ENCODE data around the gene LTBP1. TPM values are rescaled to one million over a fixed set of nuclear protein-coding genes. Genes with fewer than 3 reads are reported as not detected.
A peak's percentile ranks its signal among the peaks of the same experiment; 100 is the strongest.

The LTBP1 gene
- polyA plus RNA-seq, 4 donors: 62.8 to 133 (median 94.1) TPM

GRCh38 chr2:33106115-33106514 is 159.4 kb downstream of the LTBP1 start:
- no peak for DNase-seq (ENCODE audit: low read depth in 4 of 4, low spot score in 3 of 4)

DNA sequence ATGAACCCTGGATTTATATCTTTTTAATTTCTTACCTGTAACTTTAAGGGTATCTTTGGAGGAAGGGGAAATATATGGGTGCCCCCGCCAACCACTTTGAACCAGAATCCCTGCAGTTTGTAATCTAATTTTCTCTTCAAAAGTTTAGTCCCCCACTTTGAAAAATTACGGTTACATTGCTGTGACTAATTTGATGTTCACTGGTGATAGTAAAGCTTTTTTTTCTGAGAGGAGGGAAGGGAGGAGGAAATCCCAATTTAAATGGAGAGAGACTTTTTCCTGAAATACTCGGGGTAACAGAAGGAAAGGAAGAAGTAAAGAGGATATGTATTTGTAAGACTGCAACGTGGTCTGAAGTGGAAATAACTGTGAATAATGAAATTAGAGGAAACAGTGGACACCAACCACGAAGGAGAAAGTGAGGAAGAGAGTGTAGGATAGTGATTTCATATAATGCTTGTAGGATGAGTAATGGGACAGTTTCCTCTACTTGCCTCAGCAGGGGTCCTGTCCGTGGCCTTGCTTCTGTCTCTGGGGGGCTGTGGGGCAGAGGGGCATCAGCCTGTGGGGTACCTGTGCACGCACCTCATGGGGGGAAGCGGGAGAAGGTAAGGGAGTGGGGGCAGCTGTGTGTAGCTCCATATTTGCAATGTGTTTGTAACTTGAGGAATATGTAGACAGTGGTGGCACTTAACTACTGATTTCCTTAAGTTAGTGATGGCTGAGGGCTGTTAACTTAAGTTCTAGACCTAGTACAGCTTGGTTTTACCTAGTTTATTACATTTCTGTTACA is 161.1 kb downstream of the LTBP1 start:
- no peak for DNase-seq (ENCODE audit: low read depth in 4 of 4, low spot score in 3 of 4)

GRCh38 chr2:33108483-33109443 is 162.0 kb downstream of the LTBP1 start:
- DNase-seq (ENCODE audit: low read depth in 4 of 4, low spot score in 3 of 4): peak in 2 of 4 donors; percentile 29 to 57

GRCh38 chr2:33110461-33110860 is 163.7 kb downstream of the LTBP1 start:
- DNase-seq (ENCODE audit: low read depth in 4 of 4, low spot score in 3 of 4): no peak

GRCh38 chr2:33111002-33111446 is 164.3 kb downstream of the LTBP1 start:
- no peak for DNase-seq (ENCODE audit: low read depth in 4 of 4, low spot score in 3 of 4)

GRCh38 chr2:33115196-33115595 is 168.4 kb downstream of the LTBP1 start:
- DNase-seq (ENCODE audit: low read depth in 4 of 4, low spot score in 3 of 4): no peak

- no peak for DNase-seq (ENCODE audit: low read depth in 4 of 4, low spot score in 3 of 4)
Observed at GRCh38 chr2:33115728-33116127, 169.0 kb downstream of the LTBP1 start.

- no peak for DNase-seq (ENCODE audit: low read depth in 4 of 4, low spot score in 3 of 4)
Observed at GRCh38 chr2:33116799-33117198, 170.0 kb downstream of the LTBP1 start.

- DNase-seq (ENCODE audit: low read depth in 4 of 4, low spot score in 3 of 4): no peak
Observed at GRCh38 chr2:33118651-33119050, 171.9 kb downstream of the LTBP1 start.

GRCh38 chr2:33121416-33121815 is 174.7 kb downstream of the LTBP1 start:
- peak in 1 of 4 donors; percentile 18 for DNase-seq (ENCODE audit: low read depth in 4 of 4, low spot score in 3 of 4)

DNA sequence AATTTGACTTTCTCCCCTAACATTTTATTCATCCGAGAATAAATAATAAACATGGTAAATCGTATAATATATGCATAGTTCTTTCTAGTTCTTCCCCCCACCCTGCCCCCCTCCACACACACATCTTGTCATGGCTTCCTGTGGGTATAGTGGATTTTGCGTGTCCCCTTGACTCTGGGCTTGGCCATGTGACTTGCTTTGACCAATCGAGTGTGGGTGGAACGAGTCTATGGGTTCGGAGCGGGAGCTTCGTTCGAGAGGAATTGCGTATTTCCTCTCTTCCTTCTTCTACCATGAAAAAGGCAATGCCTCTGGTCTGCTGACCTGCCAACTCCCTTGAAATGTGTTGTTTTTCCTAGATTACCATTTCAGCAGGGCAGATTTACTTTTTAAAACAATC is 175.2 kb downstream of the LTBP1 start:
- no peak for DNase-seq (ENCODE audit: low read depth in 4 of 4, low spot score in 3 of 4)

DNA sequence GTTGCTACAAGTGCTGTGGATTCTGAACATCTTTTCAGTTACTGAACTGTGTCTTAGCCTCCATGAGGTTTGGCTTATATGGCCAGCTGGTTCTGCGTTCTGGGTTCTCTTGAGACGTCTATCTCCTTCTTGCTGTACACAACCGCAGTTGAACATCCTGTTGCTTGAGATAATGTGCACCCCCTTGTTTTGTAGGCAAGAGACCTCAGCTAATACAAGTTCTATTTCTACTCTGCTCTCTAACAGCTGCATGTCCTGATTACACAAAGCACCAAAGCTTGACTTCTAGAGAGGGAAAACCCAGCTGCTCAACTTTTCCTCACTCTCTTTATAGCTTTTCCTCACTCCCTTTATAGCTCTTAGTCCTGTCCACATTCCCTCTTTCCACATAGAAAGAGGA is 176.0 kb downstream of the LTBP1 start:
- no peak for DNase-seq (ENCODE audit: low read depth in 4 of 4, low spot score in 3 of 4)

GRCh38 chr2:33123216-33123615 is 176.5 kb downstream of the LTBP1 start:
- DNase-seq (ENCODE audit: low read depth in 4 of 4, low spot score in 3 of 4): no peak

DNA sequence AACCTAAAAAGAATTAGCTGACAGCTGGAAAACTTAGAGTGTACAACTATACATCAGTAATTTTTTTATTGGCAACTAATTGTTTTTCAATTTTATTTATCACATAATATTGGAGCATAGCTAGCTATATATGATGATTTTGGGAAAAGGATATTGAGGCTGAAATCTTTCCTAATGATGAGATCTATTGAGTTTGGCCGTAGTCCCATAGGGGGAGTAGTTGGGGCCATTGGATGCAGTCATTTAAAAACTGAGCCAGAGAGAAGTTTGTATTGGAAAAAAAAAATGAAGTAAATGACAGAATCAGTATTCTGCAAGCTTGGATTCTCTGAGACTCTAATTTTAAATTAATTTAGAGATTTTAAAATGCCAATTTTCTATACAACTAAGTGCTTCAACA is 179.8 kb downstream of the LTBP1 start:
- DNase-seq (ENCODE audit: low read depth in 4 of 4, low spot score in 3 of 4): no peak

- DNase-seq (ENCODE audit: low read depth in 4 of 4, low spot score in 3 of 4): no peak
Observed at GRCh38 chr2:33126958-33127357, 180.2 kb downstream of the LTBP1 start.

DNA sequence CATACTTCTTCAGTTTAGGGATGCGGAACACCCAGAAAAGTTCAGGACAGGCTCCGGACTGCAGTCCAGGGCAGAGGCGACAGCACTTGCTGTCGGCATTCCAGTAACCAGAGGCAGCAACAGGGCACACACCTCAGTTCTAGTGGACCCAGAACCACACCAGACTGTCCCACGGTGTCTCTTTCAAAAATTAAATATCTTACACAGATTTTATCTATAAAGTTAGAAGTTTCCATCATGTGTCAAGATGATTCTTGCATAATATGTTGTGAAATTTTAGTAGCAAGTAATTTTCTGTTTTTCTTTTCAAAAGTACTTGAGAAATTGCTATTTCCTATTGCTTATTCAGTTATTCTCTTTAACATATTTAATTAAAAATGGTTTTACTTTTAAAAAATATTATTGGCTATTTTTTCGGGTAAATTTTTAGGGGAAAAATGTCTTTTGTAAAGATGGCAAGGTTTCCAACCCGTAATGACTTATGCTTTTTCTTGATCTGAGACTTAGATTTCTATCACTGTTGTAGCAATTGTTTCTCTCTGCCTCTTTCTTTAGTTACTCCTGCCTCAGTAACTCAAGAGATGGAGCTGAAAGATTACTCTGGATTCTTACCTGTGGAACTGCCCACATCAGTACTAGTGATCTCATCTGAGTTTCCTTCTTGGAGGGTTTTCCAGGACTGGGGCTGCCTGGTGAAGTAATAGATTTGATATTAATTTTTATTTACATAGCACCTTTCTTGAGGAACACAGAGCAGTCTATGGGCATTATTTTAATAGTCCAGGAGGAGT is 182.7 kb downstream of the LTBP1 start:
- no peak for DNase-seq (ENCODE audit: low read depth in 4 of 4, low spot score in 3 of 4)

DNA sequence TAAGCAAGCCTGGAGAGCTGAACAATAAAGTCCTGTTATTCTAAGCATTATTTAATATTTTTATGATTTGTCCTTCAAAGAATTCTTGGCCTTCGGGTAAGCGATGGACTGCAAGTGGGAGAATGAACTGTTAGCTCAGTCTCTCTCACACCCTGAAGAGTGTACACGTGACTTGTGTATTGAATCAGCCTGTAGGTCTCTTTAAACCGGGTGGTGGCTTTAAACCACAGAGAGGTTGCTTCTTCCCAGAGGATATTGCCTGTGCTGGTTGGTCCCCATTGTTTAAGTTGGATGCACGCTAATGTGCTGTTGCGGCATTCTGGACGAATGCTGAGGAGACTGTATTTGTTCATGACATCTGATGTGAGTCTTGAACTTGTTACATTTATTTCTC is 183.3 kb downstream of the LTBP1 start:
- no peak for DNase-seq (ENCODE audit: low read depth in 4 of 4, low spot score in 3 of 4)

DNA sequence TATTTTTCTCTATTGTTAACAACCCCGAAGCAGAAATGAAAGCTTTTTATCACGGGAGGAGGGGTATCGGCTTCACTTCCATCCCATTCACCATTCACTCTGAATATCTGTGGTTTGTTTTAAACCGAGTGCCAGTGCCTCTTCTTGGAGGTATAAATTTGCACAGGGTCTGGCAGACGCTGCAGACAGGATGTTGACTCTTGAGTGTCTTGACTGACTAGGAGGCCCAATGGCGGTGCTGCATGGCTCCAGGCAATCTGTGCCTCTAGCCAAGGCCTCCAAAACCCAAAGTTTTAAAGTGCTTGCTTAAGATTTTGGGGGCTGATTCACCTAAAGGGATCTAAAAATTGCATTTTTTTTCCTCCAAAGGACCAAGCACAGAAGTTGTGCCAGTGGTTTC is 183.8 kb downstream of the LTBP1 start:
- DNase-seq (ENCODE audit: low read depth in 4 of 4, low spot score in 3 of 4): no peak

DNA sequence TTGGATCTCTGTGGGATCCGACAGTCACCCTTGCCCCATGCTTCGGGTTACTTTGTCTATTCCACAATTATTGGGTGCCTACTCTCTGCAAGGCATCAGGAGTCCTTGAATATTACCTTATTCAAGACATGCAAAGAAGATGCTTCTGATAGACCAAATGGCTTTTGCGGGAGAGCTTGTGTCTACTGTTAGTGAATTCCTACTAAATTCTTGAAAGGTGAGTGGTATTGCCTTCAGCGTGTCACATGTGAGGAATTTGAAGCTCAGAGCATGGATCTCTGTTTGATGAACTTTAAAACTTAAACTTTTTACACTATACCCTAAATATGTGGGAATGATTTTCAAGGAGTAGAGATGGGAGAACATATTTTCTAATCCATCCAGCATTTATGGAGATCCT is 184.4 kb downstream of the LTBP1 start:
- DNase-seq (ENCODE audit: low read depth in 4 of 4, low spot score in 3 of 4): no peak

GRCh38 chr2:33131749-33132148 is 185.0 kb downstream of the LTBP1 start:
- no peak for DNase-seq (ENCODE audit: low read depth in 4 of 4, low spot score in 3 of 4)

GRCh38 chr2:33133454-33133952 is 186.8 kb downstream of the LTBP1 start:
- DNase-seq (ENCODE audit: low read depth in 4 of 4, low spot score in 3 of 4): no peak

Data from left renal pelvis (tissue), 4 donors.